K562 (cell line): Measurements from ENCODE around the gene FOXN1. TPM values are rescaled to one million over a fixed set of nuclear protein-coding genes. Genes with fewer than 3 reads are reported as not detected.

ENCODE experiments used
- ATF6 ChIP-seq: sonication (generic); formaldehyde crosslinking; IDR thresholded peaks from 2 replicates; pipeline ENCODE4 v1.4.0; 2020; ENCODE audit warnings: mild to moderate bottlenecking, missing genetic modification reagents
- BDP1 ChIP-seq: IDR thresholded peaks from 3 replicates; pipeline ENCODE4 v1.6.1; 2011; ENCODE audit not compliant: insufficient read length, insufficient read depth
- BRD9 ChIP-seq: fragments of 450-650 bp; IDR thresholded peaks from 2 replicates; pipeline ENCODE4 v1.6.1; 2018; ENCODE audit warnings: low read depth; ENCODE audit not compliant: partially characterized antibody
- CEBPB ChIP-seq: fragments of 450-650 bp; IDR thresholded peaks from 2 replicates; pipeline ENCODE4 v1.6.1; 2016; ENCODE audit warnings: missing genetic modification characterization, missing compliant biosample characterization
- E2F1 ChIP-seq: sonication (generic); formaldehyde crosslinking; IDR thresholded peaks from 2 replicates; pipeline ENCODE4 v1.8.1; 2023; ENCODE audit warnings: mild to moderate bottlenecking, missing genetic modification reagents, moderate library complexity
- E2F6 ChIP-seq, 2 experiments: IDR thresholded peaks; 2 replicates each; pipeline ENCODE4 v1.6.1; 2011; ENCODE audit warnings: borderline replicate concordance in 1 of 2, control low read depth in 1 of 2, low read depth in 1 of 2, low read length in 1 of 2, mild to moderate bottlenecking in 1 of 2, mixed read lengths in 1 of 2, moderate library complexity in 1 of 2; ENCODE audit not compliant: insufficient read depth in 1 of 2, insufficient read length in 1 of 2, poor library complexity in 1 of 2, severe bottlenecking in 1 of 2; ENCODE audit errors: extremely low read depth in 1 of 2
- E4F1 ChIP-seq: fragments of 250-450 bp; sonication (Bioruptor Pico); IDR thresholded peaks from 2 replicates; pipeline ENCODE4 v1.5.0; 2021; ENCODE audit warnings: mild to moderate bottlenecking, borderline replicate concordance
- HDAC8 ChIP-seq: fragments of 450-650 bp; IDR thresholded peaks from 2 replicates; pipeline ENCODE4 v1.6.1; 2016; ENCODE audit warnings: mild to moderate bottlenecking, missing genetic modification characterization, moderate library complexity, missing compliant biosample characterization
- KLF6 ChIP-seq: fragments of 250-450 bp; sonication (Bioruptor Pico); IDR thresholded peaks from 2 replicates; pipeline ENCODE4 v1.4.0; 2020; ENCODE audit warnings: mild to moderate bottlenecking, moderate library complexity, borderline replicate concordance
- MED1 ChIP-seq: sonication (generic); formaldehyde crosslinking; IDR thresholded peaks from 2 replicates; pipeline ENCODE4 v1.8.1; 2023; ENCODE audit warnings: missing genetic modification reagents, borderline replicate concordance
- NELFE ChIP-seq: IDR thresholded peaks from 2 replicates; pipeline ENCODE4 v1.6.1; 2011; ENCODE audit warnings: mild to moderate bottlenecking; ENCODE audit not compliant: insufficient read depth, insufficient read length
- PURB ChIP-seq: sonication (generic); formaldehyde crosslinking; IDR thresholded peaks from 2 replicates; pipeline ENCODE4 v1.9.0; 2021; ENCODE audit warnings: low read depth, mild to moderate bottlenecking, missing genetic modification reagents
- RAD51 ChIP-seq: fragments of 450-650 bp; IDR thresholded peaks from 2 replicates; pipeline ENCODE4 v1.7.1; 2016; ENCODE audit warnings: low read depth, mild to moderate bottlenecking, borderline replicate concordance
- RHOXF2B ChIP-seq: fragments of 250-450 bp; sonication (Bioruptor Pico); conservative IDR thresholded peaks from 2 replicates; pipeline ENCODE4 v1.5.1; 2021
- SMAD1 ChIP-seq: fragments of 150-350 bp; IDR thresholded peaks from 2 replicates; pipeline ENCODE4 v1.6.1; 2014; ENCODE audit warnings: low read length, low read depth; ENCODE audit not compliant: partially characterized antibody
- SMARCA5 ChIP-seq: fragments of 450-650 bp; IDR thresholded peaks from 2 replicates; pipeline ENCODE4 v1.6.1; 2016
- VEZF1 ChIP-seq: fragments of 200-800 bp; sonication (Bioruptor generic); IDR thresholded peaks from 2 replicates; pipeline ENCODE4 v1.6.1; 2017; ENCODE audit warnings: missing genetic modification characterization, missing compliant biosample characterization
- ZFP1 ChIP-seq: fragments of 450-650 bp; formaldehyde crosslinking; IDR thresholded peaks from 2 replicates; pipeline ENCODE4 v1.4.0; 2020; ENCODE audit warnings: mild to moderate bottlenecking, mixed read lengths
- ZNF551 ChIP-seq: fragments of 250-450 bp; sonication (Bioruptor Pico); IDR thresholded peaks from 2 replicates; pipeline ENCODE4 v1.5.0; 2021; ENCODE audit warnings: mild to moderate bottlenecking, moderate library complexity
- ZNF717 ChIP-seq: fragments of 250-450 bp; sonication (Bioruptor Pico); IDR thresholded peaks from 2 replicates; pipeline ENCODE4 v1.5.0; 2021
- ZNF785 ChIP-seq: fragments of 250-450 bp; sonication (Bioruptor Pico); IDR thresholded peaks from 2 replicates; pipeline ENCODE4 v1.4.0; 2020; ENCODE audit warnings: mild to moderate bottlenecking
- polyA plus RNA-seq, 8 experiments: library from polyadenylated mRNA; depleted of rRNA in 4 of 8; stranded (reverse) in 5 of 8; unstranded in 3 of 8; fragments of >200 nt; fragmentation: Nextera tagmentation in 2 of 8; fragmentation: Illumina TruSeq in 1 of 8; extraction: Ambion mirVana in 2 of 8; extraction: Trizol in 1 of 8; gene quantifications; 2 replicates each; pipeline versions ENCODE4 v1.2.1 to v1.2.3, GENCODE V29; 2011 to 2014; ENCODE audit warnings: inconsistent platforms in 1 of 8, missing spikeins in 1 of 8
- total RNA-seq, 7 experiments: library from RNA; depleted of rRNA in 6 of 7; stranded (reverse); fragments of >200 nt in 6 of 7; fragmentation: Illumina TruSeq in 2 of 7; extraction: Trizol in 2 of 7; gene quantifications; 2 replicates each; pipeline versions ENCODE4 v1.2.1 to v1.2.3, GENCODE V29; 2011 to 2021; ENCODE audit warnings: low replicate concordance in 1 of 7

FOXN1 gene
- total and polyA plus RNA-seq, 9 of the 15 experiments (the other 6 are each of a cell fraction or from before 2014, with no cell fraction given): not detected

- peak; percentile 86 for TF ChIP-seq VEZF1
- no peak for TF ChIP-seq HDAC8
- no peak for TF ChIP-seq ATF6
- TF ChIP-seq NELFE: no peak
- no peak for TF ChIP-seq RHOXF2B (CRISPR knock-in tag)
- TF ChIP-seq SMAD1: no peak
- no peak for TF ChIP-seq PURB (CRISPR knock-in tag)
- no peak for TF ChIP-seq KLF6 (CRISPR knock-in tag)
- TF ChIP-seq SMARCA5: no peak
- TF ChIP-seq BDP1: no peak
- no peak for TF ChIP-seq E2F1 (CRISPR knock-in tag)
- no peak for TF ChIP-seq ZNF785 (CRISPR knock-in tag)
- no peak for TF ChIP-seq ZFP1
- no peak for TF ChIP-seq E4F1
- no peak for TF ChIP-seq MED1 (CRISPR knock-in tag)
- peak in 1 of 2 experiments; percentile 19 for TF ChIP-seq E2F6 (IDR thresholded peaks at IDR 0.05; ENCODE audit: borderline replicate concordance in 1 of 2, extremely low read depth in 1 of 2, insufficient read depth in 1 of 2, insufficient read length in 1 of 2, low read depth in 1 of 2, low read length in 1 of 2, poor library complexity in 1 of 2, severe bottlenecking in 1 of 2)
- no peak for TF ChIP-seq ZNF551 (CRISPR knock-in tag)
- TF ChIP-seq CEBPB (tag): no peak
- no peak for TF ChIP-seq RAD51
- TF ChIP-seq ZNF717 (CRISPR knock-in tag): no peak
- TF ChIP-seq BRD9: no peak
These were observed 21.1 kb downstream of the FOXN1 start (continued) for GRCh38 chr17:28527181-28527681.
